Activated T-helper 1 cell treated with Interleukin-2 at 50 U/mL for 16 hours (primary cell): ENCODE data around the gene MACF1.

Experiments used
- DNase-seq: peaks from one replicate; pipeline ENCODE4 v3.0.0-alpha.2; 2020; ENCODE audit warnings: low read depth

Gene MACF1

DNA sequence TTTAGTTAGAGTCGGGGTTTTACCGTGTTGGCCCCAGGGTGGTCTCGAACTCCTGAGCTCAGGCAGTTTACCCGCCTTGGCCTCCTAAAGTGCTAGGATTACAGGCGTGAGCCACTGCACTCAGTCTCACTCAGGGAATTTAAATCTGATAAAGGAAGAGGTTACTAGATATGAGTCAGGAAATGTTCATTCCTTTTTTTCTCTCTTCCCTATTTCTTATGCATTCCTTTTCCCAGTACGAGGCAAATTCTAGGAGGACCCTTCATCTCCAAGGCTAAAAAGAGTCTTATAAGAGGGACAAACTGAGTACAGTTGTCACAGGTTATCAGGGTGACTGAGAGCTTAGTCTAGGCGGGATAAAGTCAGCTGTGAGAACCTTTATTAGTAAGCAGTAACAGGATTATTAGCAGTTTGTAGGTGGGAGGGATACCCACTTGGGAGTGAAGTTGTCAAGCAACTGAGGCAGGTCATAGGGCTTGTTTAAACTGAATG, 9.1 kb downstream of the MACF1 start:
- no peak for DNase-seq

DNA sequence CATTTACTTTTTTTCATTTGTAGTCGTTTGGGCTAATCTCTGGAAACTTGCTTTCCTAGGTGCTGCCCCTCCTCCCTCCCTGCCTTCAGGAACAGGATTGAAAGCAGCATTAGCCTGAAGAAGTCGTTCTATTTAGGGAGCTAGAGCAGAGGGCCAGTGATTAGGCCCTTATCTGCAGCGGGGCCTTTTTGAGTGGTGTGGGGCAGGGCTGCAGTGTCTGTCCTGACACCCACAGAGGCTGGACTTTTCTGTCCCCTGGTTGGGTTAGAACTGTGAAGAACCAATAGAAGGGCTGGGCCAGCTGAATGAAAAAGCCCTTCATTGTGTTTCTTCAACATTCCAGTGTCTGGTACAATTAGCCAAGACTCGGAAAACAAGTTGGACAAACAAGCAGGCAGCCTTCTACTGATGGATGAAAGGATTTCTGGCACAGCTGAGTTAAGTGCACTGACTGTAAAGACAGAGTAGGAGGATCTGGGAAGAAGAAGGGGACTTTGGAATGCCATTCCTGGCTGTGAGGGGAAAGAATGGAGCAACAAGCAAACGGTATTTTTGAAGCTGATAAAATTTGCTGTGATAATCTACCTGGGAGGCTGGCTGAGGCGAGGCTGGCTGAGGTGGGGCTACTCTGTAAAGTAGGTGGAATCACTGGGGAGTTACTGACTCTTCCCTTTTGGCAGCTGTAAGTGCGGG, 9.7 kb downstream of the MACF1 start:
- DNase-seq = no peak

DNA sequence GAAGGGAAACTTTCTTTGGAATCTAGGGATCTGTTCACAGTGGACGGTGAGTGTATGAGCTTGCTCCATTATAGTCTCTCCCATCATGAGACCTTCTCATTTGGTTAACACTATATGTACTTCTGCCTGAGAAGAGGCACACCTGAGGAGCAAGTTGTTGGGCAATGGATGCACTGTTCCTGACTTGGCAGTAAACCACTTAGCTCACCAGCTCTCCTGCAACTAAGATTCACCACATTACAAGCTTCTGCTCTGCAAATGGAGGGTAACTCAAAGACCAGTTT, 10.2 kb downstream of the MACF1 start:
- DNase-seq = no peak

DNA sequence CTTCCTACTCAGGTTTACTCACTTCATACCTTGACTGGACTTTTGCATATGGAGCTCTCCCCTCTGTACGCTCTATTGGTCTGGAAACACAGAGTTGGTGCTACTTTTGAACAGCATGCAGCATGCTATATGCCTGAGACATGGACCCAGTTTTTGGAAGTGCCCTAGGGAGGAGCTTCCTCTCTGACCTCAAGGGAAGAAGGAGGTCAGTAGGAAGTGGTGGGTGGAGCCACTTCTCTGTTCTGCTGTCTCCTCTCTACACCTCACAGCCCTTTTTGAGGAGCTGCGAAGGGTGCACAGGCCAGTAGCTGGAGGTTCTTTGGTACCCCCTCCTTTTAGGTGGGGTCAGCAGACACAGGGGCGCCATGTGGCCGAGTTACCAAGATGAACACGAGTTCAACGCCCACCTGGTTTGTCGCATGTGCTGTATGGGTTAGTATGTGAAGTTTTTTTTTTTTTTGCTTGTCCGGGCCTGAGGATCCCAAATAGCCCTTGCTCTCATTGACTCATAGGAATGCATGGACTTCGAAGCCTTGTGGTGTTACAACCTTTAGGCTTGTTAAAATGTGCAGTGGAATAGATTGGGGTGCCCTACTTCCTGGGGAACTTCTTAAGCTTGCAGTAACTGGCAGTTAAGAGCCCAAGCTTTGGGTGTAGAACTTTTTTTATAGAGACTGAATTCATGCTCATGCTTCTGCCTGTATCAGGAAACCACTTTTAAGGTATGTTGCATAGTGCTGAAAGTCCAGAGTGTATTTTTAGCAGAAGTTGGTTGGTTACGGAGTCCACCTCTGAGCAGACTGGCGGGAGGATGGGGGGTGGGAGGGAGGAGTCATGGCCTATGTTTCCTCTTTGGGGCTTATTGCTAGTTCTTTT, 10.7 kb downstream of the MACF1 start:
- no peak for DNase-seq

DNA sequence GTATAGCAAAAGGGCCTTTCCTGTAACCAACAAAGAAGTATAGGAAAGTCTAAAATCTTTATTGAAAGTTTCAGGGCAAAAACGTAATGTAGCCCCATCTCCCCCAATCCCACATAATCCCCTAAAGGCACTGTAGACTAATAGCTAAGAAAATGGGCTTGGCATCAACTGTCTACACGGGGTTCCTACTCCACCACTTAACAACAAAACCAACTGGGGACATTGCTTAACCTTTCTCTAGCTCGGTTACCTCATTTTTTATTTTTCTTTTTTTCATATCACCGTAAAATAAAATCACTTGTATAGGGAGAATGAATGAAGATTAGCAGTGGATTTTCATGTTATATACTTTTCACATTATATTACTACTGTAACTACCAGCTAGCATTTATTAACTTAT, 12.3 kb downstream of the MACF1 start:
- DNase-seq = no peak

DNA sequence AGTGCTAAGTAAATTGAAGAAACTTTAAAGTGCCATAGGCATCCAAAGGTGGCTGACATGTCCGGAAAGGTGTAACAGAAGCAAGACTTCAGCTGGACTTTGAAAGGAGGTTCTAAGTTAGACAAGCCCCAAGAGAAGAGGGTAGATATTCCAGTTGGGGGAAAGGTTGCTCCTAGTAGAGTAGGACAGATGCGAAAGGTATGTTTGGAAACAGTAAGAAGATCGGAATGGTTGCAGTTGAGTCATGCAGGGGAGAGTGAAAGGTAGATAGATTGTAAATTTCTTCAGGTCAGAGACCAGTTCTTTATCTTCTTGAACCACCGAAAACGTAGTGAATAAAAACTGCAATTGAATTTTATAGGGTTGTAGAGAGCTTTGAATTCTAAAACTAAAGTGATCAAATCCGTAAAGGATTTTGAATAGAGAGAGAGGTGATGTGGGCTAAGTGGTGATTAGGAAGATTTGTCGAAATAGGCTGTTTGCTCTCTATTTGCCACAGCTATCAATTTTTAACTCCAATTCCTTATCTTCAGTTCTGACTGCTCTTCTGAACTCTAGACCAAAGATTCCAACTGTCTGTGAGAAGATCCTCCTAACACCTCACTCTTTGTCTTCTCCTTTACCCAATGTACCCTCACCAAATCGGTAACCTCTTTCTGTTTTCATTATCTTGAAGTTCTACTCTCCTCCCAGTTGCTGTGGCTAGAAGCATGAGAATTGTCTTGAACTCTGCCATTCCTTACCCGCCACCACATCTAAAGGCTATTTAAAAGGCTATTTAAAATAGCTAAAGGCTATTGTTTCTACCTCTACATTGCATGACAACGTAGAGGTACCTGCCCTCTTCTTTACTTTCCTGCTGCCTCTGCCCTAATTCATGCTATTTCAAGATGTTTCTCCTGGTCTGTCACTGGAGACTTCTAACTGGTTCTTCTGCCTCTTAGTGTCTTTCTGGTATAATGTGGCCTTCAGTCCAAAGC, 16.7 kb downstream of the MACF1 start:
- DNase-seq = no peak

DNA sequence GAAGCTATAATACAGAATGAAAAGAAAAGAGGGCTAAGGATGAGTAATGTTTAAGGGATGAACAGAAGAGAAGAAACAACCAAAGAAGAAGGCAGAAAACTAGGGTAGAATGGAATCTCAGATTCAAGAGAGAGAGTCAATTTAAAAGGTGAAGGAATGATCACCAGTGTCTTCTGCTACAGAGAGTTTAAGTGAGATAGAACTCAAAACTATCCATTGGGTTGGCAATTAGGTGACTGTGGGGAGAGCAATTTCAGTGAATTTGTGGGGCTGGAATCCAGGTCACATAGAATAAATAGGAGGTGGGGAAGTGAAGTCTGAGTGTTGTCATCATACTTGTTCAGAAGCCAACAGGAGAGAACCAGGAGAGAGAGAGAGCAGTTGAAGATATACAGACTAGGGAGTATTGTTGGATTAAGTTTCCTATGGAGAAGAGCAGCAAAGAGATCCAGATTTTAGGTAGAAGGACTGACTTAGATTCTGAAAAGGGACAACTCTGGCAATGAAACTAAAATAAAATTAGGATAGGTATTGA, 19.9 kb downstream of the MACF1 start:
- DNase-seq = no peak

DNA sequence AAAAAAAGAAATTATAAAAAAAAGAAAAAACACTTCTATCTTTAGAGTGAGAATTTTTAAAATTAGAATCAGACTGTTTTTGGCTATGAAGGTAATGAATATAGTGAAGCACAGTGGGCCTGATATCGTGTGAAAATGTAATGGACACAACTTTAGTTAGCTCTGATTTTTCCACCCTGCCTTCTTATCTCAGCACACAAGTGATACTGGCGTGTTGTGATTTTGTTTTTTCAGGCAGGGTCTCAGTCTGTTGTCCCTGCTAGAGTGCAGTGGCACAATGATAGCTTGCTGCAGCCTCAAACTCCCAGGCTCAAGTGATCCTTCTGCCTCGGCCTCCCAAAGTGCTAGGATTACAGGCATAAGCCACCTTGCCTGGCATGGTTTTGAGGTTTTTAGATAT, 22.3 kb downstream of the MACF1 start:
- DNase-seq = no peak

DNA sequence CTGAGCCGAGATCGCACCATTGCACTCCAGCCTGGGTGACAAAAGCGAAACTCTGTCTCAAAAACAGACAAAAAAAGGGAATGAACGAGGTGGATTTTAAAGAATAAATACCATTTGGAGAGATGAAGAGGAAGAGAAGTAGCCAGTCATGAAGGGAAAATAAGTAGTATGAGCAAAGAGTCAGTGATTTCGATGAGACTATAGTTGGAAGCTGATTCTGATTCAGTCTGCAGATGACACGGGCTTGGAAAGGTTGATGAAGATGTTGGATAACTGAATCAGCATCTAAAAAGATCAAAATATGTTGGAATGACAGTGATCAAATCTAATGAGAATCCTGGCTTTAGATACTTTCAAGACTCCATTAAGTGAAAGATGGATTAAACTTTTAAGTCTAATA, 23.8 kb downstream of the MACF1 start:
- DNase-seq = no peak

DNA sequence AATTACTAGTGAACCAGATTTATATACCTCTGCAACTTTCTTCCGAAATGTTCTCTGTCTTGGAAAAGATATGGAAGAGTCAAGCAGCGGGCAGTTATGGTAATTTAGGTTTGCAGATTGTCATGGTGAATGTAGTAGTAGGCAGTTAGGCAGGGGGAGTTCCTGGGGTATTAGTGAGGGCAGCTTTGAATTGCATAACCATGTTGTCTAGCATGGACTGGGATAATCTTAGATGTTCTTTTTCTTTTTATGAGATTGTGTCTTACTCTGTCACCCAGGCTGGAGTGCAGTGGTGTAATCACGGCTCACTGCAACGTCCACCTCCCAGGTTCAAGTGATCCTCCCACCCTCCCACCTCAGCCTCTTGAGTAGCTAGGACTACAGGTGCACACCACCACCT, 25.0 kb downstream of the MACF1 start:
- no peak for DNase-seq

DNA sequence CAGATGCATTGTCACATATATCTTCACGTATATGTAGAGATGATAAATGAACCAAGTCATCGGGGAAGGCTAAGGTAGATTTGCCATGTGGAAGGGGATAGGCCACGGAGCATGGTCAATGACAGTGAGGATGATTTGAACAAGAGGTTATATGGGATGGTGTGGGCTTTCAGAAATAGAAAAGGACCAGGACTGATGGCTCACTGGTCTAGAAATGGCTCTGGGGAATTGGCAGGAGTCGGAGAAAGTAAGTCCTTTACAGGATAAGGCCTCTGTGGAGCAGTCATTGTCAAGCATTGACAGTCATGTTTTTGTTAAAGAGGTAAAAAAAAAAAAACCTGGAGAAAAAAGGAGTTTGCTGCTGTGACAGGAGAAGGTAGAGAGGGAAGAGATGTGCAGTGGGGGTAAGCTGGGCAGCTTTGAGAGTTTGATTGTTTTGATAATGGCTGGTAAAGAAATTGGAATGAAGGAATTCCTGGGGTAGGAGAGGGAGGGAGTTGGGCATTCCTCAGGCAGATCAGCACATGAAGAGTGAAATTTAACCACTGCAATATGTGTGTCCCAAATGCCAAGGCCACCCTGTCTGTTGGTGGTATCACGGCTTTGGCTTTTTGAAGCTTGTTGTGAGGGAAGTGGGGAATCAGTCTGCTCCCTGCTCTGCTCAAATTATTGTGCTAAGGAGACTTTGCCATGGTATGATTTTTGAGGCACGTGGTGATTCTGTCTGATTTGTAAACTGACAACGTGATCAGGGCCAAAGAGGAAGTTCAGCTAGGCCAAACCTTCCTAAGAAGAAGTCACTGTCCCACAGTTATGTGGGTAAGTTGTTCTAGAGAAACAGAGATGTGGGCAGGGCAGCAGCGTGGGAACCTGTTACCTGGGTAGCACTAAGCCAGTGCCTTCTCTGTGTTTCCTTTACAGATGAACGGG, 26.0 kb downstream of the MACF1 start:
- DNase-seq = no peak

DNA sequence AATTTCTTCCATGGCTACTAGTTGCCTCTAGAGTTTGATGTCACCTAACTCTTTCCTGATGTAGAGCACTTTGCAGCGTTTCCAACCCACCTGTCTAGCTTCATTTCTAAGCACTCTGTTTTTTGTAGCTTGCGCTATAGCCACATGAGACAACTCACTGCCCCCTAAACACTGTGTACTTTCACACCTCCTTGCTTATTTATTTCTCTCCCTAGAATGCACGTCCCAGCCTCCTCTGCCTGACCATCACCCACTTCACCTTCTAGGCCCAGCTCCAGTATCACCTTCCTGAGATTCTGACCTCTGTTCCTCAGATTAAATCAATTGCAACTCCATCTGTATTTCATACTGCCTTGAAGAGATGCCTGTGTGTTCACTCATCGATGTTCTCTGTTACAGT, 32.5 kb downstream of the MACF1 start:
- no peak for DNase-seq

DNA sequence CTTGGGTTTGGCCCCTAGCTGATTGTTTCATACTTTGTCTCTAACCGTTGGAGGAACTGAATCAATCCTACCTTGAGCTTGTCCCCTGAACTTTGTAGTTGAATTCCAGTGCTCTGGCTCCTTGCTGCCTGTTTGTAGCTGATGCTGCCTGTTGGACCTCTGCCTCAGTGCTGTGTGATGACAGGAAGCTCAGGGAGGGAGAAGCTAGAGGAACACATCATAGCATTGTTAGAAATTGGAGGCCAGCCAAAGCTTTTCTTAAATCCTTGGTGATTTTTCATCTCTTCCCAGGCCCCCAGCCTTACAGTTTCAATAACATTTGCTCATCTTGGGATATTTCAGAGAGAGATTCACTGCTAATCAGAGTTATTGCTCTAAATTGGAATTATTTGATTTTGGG, 34.0 kb downstream of the MACF1 start:
- no peak for DNase-seq

DNA sequence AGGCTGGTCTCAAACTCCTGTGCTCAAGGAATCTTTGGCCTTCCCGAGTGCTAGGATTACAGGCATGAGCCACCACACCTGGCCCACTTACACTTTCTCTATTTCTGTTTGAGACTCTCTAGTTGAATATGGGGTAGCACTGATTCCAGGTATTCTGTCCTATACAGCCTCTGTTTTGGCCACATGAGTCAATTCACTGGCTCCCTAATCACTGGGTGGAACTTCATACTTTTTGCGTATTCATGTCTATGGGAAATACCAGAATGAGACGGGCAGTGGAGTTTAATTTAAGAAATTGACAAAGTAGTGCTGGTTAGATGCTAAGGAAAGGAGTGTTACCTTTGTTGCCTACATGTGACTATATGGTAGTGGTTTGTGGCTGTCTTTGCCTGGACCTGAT, 35.5 kb downstream of the MACF1 start:
- no peak for DNase-seq

DNA sequence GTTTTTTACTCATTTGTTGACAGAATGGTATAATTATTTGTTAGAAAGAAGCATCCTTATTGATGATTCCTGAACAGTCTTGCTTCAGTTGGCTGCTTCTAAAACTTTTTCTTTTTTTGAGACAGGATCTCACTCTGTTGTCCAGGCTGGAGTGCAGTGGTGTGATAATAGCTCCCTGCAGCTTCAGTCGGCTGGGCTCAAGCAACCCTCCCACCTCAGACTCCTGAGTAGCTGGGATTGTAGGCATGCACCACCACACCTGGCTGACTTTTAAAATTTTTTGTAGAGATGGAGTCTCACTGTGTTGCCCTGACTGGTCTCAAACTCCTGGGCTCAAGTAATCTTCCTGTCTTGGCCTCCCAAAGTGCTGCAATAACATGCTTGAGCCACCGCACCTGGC, 38.8 kb downstream of the MACF1 start:
- DNase-seq = no peak

DNA sequence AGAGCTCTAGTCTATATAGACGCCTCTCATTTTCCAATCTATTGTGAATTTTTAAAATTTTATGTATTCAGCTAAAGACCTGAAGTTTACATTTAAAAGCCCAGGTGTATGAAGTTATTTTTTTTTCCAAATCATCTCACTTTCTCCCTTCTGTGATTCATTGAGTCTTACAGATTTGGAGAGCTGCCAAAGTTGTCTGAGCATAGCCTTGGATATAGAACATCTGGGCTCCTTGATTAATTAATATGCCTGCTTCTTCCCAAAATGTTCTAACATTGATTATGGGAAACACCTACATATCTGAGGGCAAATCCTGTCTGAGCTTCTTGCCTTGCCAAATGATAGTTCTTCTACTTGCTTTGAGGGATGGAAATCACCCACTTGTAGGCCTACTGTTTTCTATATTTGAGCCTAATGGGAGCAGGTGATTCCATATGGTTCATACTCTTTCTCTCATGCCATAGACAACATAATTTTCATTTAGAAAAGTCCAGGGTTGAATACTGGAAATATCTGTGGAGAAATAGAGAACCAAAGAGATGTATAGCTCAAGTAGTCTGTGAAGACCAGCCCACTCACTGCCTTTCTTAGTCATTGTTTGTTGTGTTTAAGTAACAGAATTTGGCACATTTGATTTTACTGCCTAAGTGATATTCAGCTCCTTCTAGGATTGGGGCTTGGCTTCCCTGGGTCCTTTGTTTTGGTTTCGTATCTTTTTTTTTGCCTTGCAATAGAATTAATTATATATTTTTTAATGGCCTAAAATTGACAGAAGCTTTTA, 46.2 kb downstream of the MACF1 start:
- DNase-seq = no peak

DNA sequence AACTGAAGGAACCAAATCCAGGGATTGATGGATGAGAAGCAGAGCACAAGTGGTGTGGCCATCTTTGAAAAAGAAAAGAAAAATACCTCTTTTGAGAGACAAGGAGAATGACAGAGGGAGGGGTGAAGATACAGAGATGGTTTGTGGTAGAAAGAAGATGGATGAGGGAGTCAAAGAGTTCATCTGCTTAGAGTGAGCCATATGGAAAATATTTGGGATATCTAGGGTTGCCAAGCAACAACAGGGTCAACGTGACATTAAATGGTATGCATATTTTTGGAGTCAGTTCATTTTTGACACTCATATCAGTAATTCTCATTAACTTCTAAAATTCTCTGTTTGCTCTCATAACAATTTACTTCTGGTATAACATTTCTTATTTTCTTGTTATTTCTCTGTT, 50.7 kb downstream of the MACF1 start:
- no peak for DNase-seq

DNA sequence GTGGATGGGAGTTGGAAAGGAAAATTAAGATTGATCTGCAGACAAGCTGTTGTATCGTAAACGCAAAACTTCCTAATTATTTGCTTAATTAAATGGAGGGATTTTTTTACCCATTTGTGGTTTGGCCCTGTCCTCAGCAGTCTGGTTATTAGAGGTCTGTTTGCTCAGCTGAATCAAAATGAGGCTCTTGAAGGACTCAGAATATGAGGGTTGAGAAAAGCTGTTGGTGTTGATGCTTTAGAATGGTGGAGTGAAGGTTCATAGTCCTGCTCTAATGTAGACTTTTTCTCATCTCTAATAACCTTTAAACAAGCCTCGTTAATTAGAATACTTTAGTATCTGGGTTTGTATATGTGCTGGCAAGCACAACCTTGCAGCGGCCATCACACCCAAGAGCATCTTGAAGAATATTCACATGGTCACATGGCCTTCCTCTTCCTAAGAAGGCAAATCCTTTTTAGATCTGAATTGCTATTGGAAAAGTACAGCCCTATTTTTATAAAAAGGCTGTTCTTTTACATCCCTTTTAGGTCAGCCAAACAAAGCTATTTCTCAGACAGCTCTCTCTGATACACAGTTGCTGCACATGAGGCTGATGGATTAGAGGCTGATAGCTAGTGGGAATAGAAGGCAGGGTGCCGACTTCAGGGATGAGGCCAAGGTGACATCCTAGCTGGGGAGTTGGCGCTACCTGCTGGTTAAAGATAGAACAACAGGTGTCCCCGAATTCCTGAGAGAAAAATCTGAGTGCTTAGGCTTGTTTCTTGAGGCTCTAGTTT, 53.8 kb downstream of the MACF1 start:
- DNase-seq = peak; percentile 22

DNA sequence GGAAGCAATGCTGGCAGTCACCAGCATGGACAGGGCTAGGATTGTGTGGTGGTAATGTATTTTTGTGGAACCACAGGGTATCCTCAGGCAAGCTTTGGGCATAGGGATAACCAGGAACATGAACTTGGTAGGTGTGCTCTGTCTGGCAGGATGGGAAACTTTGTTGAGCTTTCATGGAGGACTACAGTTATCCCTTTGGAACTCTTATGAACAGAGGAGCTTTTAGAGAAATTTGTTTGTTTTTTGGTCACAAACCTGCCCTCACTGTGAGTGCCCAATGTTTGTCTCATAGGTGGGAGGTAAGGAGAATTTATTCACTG, 54.4 kb downstream of the MACF1 start:
- no peak for DNase-seq
